Measurements from ENCODE around the gene RAMAC. TPM values are rescaled to one million over a fixed set of nuclear protein-coding genes. Genes with fewer than 3 reads are reported as not detected.

RAMAC gene
- total and polyA plus RNA-seq, 2 of the 8 experiments (the other 6 are each of a cell fraction or from before 2014, with no cell fraction given) = 20.7 to 32.9 TPM

DNA sequence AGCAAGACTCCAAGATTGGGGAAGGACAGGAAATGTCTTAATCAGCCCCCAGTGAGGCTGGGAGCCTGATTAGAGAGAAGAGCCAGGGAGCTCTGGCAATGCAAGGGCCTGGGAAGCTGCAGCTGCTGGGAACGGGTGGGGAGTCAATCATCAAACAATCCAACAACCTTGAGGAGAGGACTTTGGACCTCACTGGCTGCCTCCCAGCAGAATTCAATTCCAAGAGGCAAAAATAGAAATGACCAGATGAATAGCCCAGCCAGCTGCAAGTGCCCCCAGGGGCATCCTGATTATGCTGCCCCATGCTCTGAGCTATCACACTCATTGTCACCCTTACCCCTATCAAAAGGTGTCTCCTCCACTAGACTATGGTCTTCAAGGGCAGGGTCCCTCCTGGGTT, 27.4 kb upstream of the RAMAC start:
- Histone ChIP-seq H2BK20ac (ENCODE audit: low read length) (no peak overlapping the region), H3K23ac (ENCODE audit: insufficient read length) (no peak overlapping the region), H4K20me1 (replicated peaks in 1 of 2; ENCODE audit: control insufficient read depth in 1 of 2, insufficient read depth in 2 of 2, low read length in 2 of 2) (no peaks in the 10 kb centered on the region), H4K91ac (replicated peaks; ENCODE audit: insufficient read length, low read length) (no peak overlapping the region), H2AFZ (ENCODE audit: low read length) (no peak overlapping the region), H3K79me1 (ENCODE audit: low read depth, low read length) (no peaks in the 10 kb centered on the region), H3K79me2 (ENCODE audit: control insufficient read depth in 1 of 2, insufficient read depth in 2 of 2, low read length in 2 of 2) (no peaks in the 10 kb centered on the region), H3K27ac (ENCODE audit: low read depth, low read length) (no peak overlapping the region), H3K36me3 (ENCODE audit: control insufficient read depth in 2 of 4, insufficient read depth in 4 of 4, low read length in 3 of 4) (no peaks in the 10 kb centered on the region), H3K4me3 (ENCODE audit: extremely low read depth in 1 of 4, insufficient read depth in 2 of 4, low read depth in 3 of 4, low read length in 4 of 4) (no peak overlapping the region), H3K18ac (ENCODE audit: extremely low read depth, low read length) (no peak overlapping the region), H2BK5ac (ENCODE audit: low read depth, low read length) (no peak overlapping the region), H2BK12ac (ENCODE audit: low read depth, low read length) (no peak overlapping the region), H3K56ac (replicated peaks; ENCODE audit: insufficient read length, low read depth, low read length) (no peak overlapping the region), H4K8ac (ENCODE audit: extremely low read depth, insufficient read depth, low read length) (no peak overlapping the region), H3K14ac (ENCODE audit: insufficient read length) (no peak overlapping the region), H3K4ac (replicated peaks; ENCODE audit: insufficient read length, low read depth, low read length) (no peak overlapping the region), H3K4me1 (replicated peaks in 1 of 4; ENCODE audit: control insufficient read depth in 3 of 4, insufficient read depth in 4 of 4, low read length in 3 of 4) (peaks cover 0 to 7% (median 3%) of the 10 kb centered on the region in 4 experiments; a peak in 4 of 7 replicates), H2BK15ac (ENCODE audit: low read length) (no peak overlapping the region), H3K4me2 (ENCODE audit: insufficient read depth in 1 of 2, low read depth in 2 of 2, low read length in 2 of 2) (no peak overlapping the region), H2AK5ac (ENCODE audit: low read depth, low read length) (no peak overlapping the region), H3K23me2 (ENCODE audit: low read depth, low read length) (no peaks in the 10 kb centered on the region), H2BK120ac (replicated peaks; ENCODE audit: low read depth, low read length) (no peak overlapping the region), H3K9me3 (ENCODE audit: insufficient read depth in 2 of 2, low read depth in 1 of 2, low read length in 1 of 2) (no peaks in the 10 kb centered on the region), H3K27me3 (replicated peaks in 1 of 4; ENCODE audit: control insufficient read depth in 3 of 4, extremely low read depth in 1 of 4, insufficient read depth in 3 of 4, low read length in 3 of 4) (no peaks in the 10 kb centered on the region; a peak in 1 of 7 replicates), H4K5ac (ENCODE audit: insufficient read length, low read depth, low read length) (no peak overlapping the region), H3K9ac (replicated peaks in 1 of 4; ENCODE audit: extremely low read depth in 1 of 4, low read depth in 3 of 4, low read length in 3 of 4) (no peak overlapping the region)
- CTCF ChIA-PET (ENCODE audit: partially characterized antibody) = interaction anchor here (0.6 to 3.9 kb wide), 7 partner anchors 13 to 109 kb away, joined by 3 to 13 read pairs (median 3); no protein-coding TSS in a partner anchor
- POLR2A ChIA-PET (ENCODE audit: partially characterized antibody) = interaction anchor here (0.6 to 1.0 kb wide), 2 partner anchors 9 to 171 kb away, joined by 3 read pairs; no protein-coding TSS in a partner anchor
- TF ChIP-seq ASH2L (IDR thresholded peaks at IDR 0.05; ENCODE audit: low read length) = no peak
- no peak for TF ChIP-seq SP1 (IDR thresholded peaks at IDR 0.05; ENCODE audit: low read depth, low read length)
- no peak for TF ChIP-seq JUN (IDR thresholded peaks at IDR 0.05; ENCODE audit: low read depth, low read length)
- TF ChIP-seq YY1 (IDR thresholded peaks at IDR 0.05; ENCODE audit: low read depth, low read length) = no peak
- TF ChIP-seq TAF1 (IDR thresholded peaks at IDR 0.05; ENCODE audit: low read depth, low read length) = no peak
- TF ChIP-seq TEAD4 (IDR thresholded peaks at IDR 0.05; ENCODE audit: low read depth, low read length) = no peak
- no peak for TF ChIP-seq BACH1 (IDR thresholded peaks at IDR 0.05; ENCODE audit: low read length)
- no peak for TF ChIP-seq CBX8 (IDR thresholded peaks at IDR 0.05; ENCODE audit: borderline replicate concordance, low read depth, low read length)
- TF ChIP-seq EZH2 (IDR thresholded peaks at IDR 0.05; ENCODE audit: low read depth, low read length, severe bottlenecking) = no peak
- no peak for DNase-seq (ENCODE audit: low read depth in 1 of 2, low spot score in 2 of 2)
- WGBS, 2 experiments (ENCODE audit: extremely low coverage in 1 of 2, insufficient coverage in 1 of 2, insufficient read length in 1 of 2, insufficient replicate concordance in 2 of 2, low coverage in 1 of 2, low lambda C conversion rate in 2 of 2, missing lambda C conversion rate in 1 of 2) = 100% methylated on average over 1 of the region's 1 CpG; no CpG with 5 or more reads in 1 of the 2 experiments
- no peak for FAIRE-seq
